Motor neuron (in vitro differentiated cells): ENCODE results near the gene NAT14. TPM values are rescaled to one million over a fixed set of nuclear protein-coding genes. Genes with fewer than 3 reads are reported as not detected.

ENCODE experiments used
- ATAC-seq, 8 experiments: fragments of 200-7000 bp; cut with Tn5 transposase; replicated peaks in 6 of 8; 2 replicates each; pipeline ENCODE4 v1.8.0; 2021; ENCODE audit warnings: mild to moderate bottlenecking in 8 of 8, moderate library complexity in 8 of 8
- H3K27ac ChIP-seq, 2 donors: fragments of 250-450 bp; sonication (Bioruptor Pico); 2 replicates each; pipeline ENCODE4 v1.9.0; 2021; ENCODE audit warnings: antibody characterized with exemption in 2 of 2, mild to moderate bottlenecking in 2 of 2, moderate library complexity in 1 of 2
- H3K4me1 ChIP-seq, 2 donors: fragments of 250-450 bp; sonication (Bioruptor Pico); replicated peaks in 1 of 2; 2 replicates each; pipeline ENCODE4 v1.6.1; 2021; ENCODE audit warnings: antibody characterized with exemption in 2 of 2, mild to moderate bottlenecking in 2 of 2, moderate library complexity in 1 of 2
- H3K4me3 ChIP-seq, 5 donors: fragments of 250-450 bp; sonication (Bioruptor Pico); 2 replicates each; pipeline ENCODE4 v1.9.0; 2021; ENCODE audit warnings: antibody characterized with exemption in 5 of 5, mild to moderate bottlenecking in 5 of 5, moderate library complexity in 4 of 5
- WGBS, 10 experiments: fragments of 450-650 bp; shearing (Covaris generic); methylation state at CpG; one replicate each; pipeline ENCODE4 v1.0.0; 2022; 5-methylcytosine and 5-hydroxymethylcytosine counted together
- in situ Hi-C, 9 experiments: fragments of 400-800 bp; cut with MboI; loops; one replicate each; pipeline ENCODE4 v1.15.0; 2021; ENCODE audit warnings: low sequenced_read_pairs in 9 of 9, low pct_unique_long_range_greater_than_20kb in 2 of 9; ENCODE audit not compliant: unreplicated experiment in 9 of 9
- total RNA-seq, 8 experiments: library from RNA; unstranded; fragments of 300-600 nt; gene quantifications; 2 replicates each; pipeline versions ENCODE4 v1.2.3 to v1.2.4, GENCODE V29; 2022

The NAT14 gene
- total RNA-seq, 8 experiments from 2014 or later, result 10.9 to 62.6 (median 48.2) TPM

GRCh38 chr19:55479045-55479444, 5.9 kb upstream of the NAT14 start:
- Histone ChIP-seq H3K4me3 (no peak overlapping the region), H3K27ac (no peak overlapping the region), H3K4me1 (peaks cover 21 to 25% of the 10 kb centered on the region in 2 donors)
- in situ Hi-C loops, result loop anchor here in 1 of 9 experiments (25.0 kb wide), 1 partner anchor 342 kb away; the partner anchor contains the start of gene TNNT1
- WGBS, 10 experiments, result 60 to 93% (median 77%) methylated on average over 2 to 8 of the region's 17 CpGs; no CpG with 5 or more reads in 5 of the 10 experiments
- no peak for ATAC-seq

GRCh38 chr19:55479451-55480230, 5.3 kb upstream of the NAT14 start:
- no peak for ATAC-seq
- Histone ChIP-seq H3K4me1 (peaks cover 26 to 31% of the 10 kb centered on the region in 2 donors), H3K4me3 (no peak overlapping the region), H3K27ac (no peak overlapping the region)
- in situ Hi-C loops, result loop anchor here in 1 of 9 experiments (25.0 kb wide), 1 partner anchor 342 kb away; the partner anchor contains the start of gene TNNT1
- WGBS, 10 experiments, result 56 to 100% (median 80%) methylated on average over 1 to 5 of the region's 15 CpGs; no CpG with 5 or more reads in 1 of the 10 experiments

GRCh38 chr19:55481148-55481793, 3.7 kb upstream of the NAT14 start:
- ATAC-seq, result no peak
- in situ Hi-C loops, result loop anchor here in 1 of 9 experiments (25.0 kb wide), 1 partner anchor 344 kb away; the partner anchor contains the start of gene TNNT1
- Histone ChIP-seq H3K27ac (no peak overlapping the region), H3K4me3 (no peak overlapping the region), H3K4me1 (peaks cover 25 to 31% of the 10 kb centered on the region in 2 donors)
- WGBS, 10 experiments, result 80 to 93% methylated on average over 2 to 9 of the region's 52 CpGs; no CpG with 5 or more reads in 8 of the 10 experiments

- ATAC-seq, result no peak
- Histone ChIP-seq H3K27ac (no peak overlapping the region), H3K4me1 (peaks cover 30 to 36% of the 10 kb centered on the region in 2 donors), H3K4me3 (no peak overlapping the region)
- WGBS, 10 experiments, result no CpG with 5 or more reads among the region's 40 CpGs
- in situ Hi-C loops, result loop anchor here in 1 of 9 experiments (25.0 kb wide), 1 partner anchor 344 kb away; the partner anchor contains the start of gene TNNT1
These were observed 3.2 kb upstream of the NAT14 start for GRCh38 chr19:55481794-55482155.

GRCh38 chr19:55482156-55482961, 2.6 kb upstream of the NAT14 start:
- Histone ChIP-seq H3K27ac (no peak overlapping the region), H3K4me1 (peaks cover 36 to 41% of the 10 kb centered on the region in 2 donors), H3K4me3 (no peak overlapping the region)
- 87 to 100% methylated on average over 3 to 6 of the region's 83 CpGs; no CpG with 5 or more reads in 8 of the 10 experiments for whole genome bisulfite sequencing, 10 experiments
- in situ Hi-C loops, result loop anchor here in 1 of 9 experiments (25.0 kb wide), 1 partner anchor 345 kb away; the partner anchor contains the start of gene TNNT1
- no peak for ATAC-seq

GRCh38 chr19:55482967-55483705, 1.9 kb upstream of the NAT14 start:
- in situ Hi-C loops, result loop anchor here in 1 of 9 experiments (25.0 kb wide), 1 partner anchor 346 kb away; the partner anchor contains the start of gene TNNT1
- peaks cover 36 to 40% of the 10 kb centered on the region in 2 donors for H3K4me1 ChIP-seq
- H3K27ac ChIP-seq, result no peak overlapping the region
- 94% methylated on average over 7 of the region's 47 CpGs; no CpG with 5 or more reads in 9 of the 10 experiments for WGBS, 10 experiments
- ATAC-seq, result no peak
- no peak overlapping the region for H3K4me3 ChIP-seq

GRCh38 chr19:55483706-55484592, 1.0 kb upstream of the NAT14 start:
- H3K4me3 ChIP-seq, result peak overlapping the region; percentile 74 to 91 (median 77)
- H3K27ac ChIP-seq, result peak overlapping the region; percentile 86 to 91
- WGBS, 10 experiments, result 20 to 96% (median 64%) methylated on average over 1 to 7 of the region's 46 CpGs; no CpG with 5 or more reads in 6 of the 10 experiments
- H3K4me1 ChIP-seq, result peaks cover 38 to 45% of the 10 kb centered on the region in 2 donors
- ATAC-seq, result no peak
- in situ Hi-C loops, result loop anchor here in 1 of 9 experiments (25.0 kb wide), 1 partner anchor 347 kb away; the partner anchor contains the start of gene TNNT1

GRCh38 chr19:55485439-55486011, 537 bp downstream of the NAT14 start:
- H3K4me1 ChIP-seq, result peaks cover 46 to 58% of the 10 kb centered on the region in 2 donors
- peak overlapping the region; percentile 86 to 91 for H3K27ac ChIP-seq
- ATAC-seq, result peak in 1 of 8 experiments; percentile 1
- 0 to 80% methylated on average over 1 of the region's 18 CpGs; no CpG with 5 or more reads in 8 of the 10 experiments for WGBS, 10 experiments
- H3K4me3 ChIP-seq, result peak overlapping the region; percentile 74 to 91 (median 77)
- in situ Hi-C loops, result loop anchor here in 1 of 9 experiments (25.0 kb wide), 1 partner anchor 348 kb away; the partner anchor contains the start of gene TNNT1

- peak overlapping the region; percentile 17 to 91 (median 77) for H3K4me3 ChIP-seq
- H3K27ac ChIP-seq, result peak overlapping the region; percentile 59 to 80
- ATAC-seq, result peak in 2 of 8 experiments; percentile 3 to 16
- 20 to 100% (median 50%) methylated on average over 1 to 14 of the region's 53 CpGs; no CpG with 5 or more reads in 3 of the 10 experiments for WGBS, 10 experiments
- peaks cover 46 to 62% of the 10 kb centered on the region in 2 donors for H3K4me1 ChIP-seq
- in situ Hi-C loops, result loop anchor here in 1 of 9 experiments (25.0 kb wide), 1 partner anchor 349 kb away; the partner anchor contains the start of gene TNNT1
These were observed 1.3 kb downstream of the NAT14 start for GRCh38 chr19:55486043-55486970.
